ENCODE results near the gene TTLL7. TPM values are rescaled to one million over a fixed set of nuclear protein-coding genes. Genes with fewer than 3 reads are reported as not detected.

TTLL7 gene
- total and polyA plus RNA-seq, 9 donors = 14.0 to 35.0 (median 22.1) TPM

DNA sequence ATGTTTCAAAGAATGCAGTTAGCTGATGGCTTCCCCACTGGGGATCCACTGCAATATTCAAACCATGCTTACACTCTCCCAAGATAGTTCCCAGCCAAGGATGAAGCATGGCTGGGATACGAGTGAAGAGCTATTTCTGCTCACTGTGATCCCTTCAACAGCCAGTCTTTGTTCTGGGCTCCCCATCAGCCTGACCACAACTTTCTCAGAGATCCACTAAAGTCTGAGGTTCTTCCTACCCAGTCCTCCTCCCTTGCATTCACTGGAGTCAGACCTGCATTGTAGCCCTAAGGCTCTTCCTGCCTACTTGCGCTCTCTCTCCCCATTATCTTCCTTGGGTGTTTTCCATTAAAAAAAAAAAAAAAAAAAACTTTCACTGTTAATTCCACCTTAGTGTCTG, 101.4 kb downstream of the TTLL7 start:
- H3K9me3 ChIP-seq (replicated peaks; ENCODE audit: control insufficient read depth, low read depth, low read length) = no peaks in the 10 kb centered on the region
- DNase-seq = no peak
- H3K4me3 ChIP-seq (ENCODE audit: low read length) = no peak overlapping the region
- no peaks in the 10 kb centered on the region for H3K27me3 ChIP-seq (ENCODE audit: control insufficient read depth, insufficient read depth, low read length)
- no peaks in the 10 kb centered on the region for H3K4me1 ChIP-seq (ENCODE audit: control insufficient read depth, insufficient read depth, low read length)
- no peak overlapping the region for H3K27ac ChIP-seq (ENCODE audit: low read length)
- 90% methylated on average over 1 of the region's 2 CpGs for WGBS (ENCODE audit: insufficient coverage)
- H3K36me3 ChIP-seq (ENCODE audit: control insufficient read depth, insufficient read depth, low read length) = no peaks in the 10 kb centered on the region

GRCh38 chr1:83896299-83896698, 102.6 kb downstream of the TTLL7 start:
- no peaks in the 10 kb centered on the region for H3K36me3 ChIP-seq (ENCODE audit: control insufficient read depth, insufficient read depth, low read length)
- no peak overlapping the region for H3K27ac ChIP-seq (ENCODE audit: low read length)
- H3K9me3 ChIP-seq (replicated peaks; ENCODE audit: control insufficient read depth, low read depth, low read length) = no peaks in the 10 kb centered on the region
- H3K27me3 ChIP-seq (ENCODE audit: control insufficient read depth, insufficient read depth, low read length) = no peaks in the 10 kb centered on the region
- no peak for DNase-seq
- 100% methylated on average over 1 of the region's 6 CpGs for WGBS (ENCODE audit: insufficient coverage)
- no peak overlapping the region for H3K4me3 ChIP-seq (ENCODE audit: low read length)
- no peaks in the 10 kb centered on the region for H3K4me1 ChIP-seq (ENCODE audit: control insufficient read depth, insufficient read depth, low read length)

DNA sequence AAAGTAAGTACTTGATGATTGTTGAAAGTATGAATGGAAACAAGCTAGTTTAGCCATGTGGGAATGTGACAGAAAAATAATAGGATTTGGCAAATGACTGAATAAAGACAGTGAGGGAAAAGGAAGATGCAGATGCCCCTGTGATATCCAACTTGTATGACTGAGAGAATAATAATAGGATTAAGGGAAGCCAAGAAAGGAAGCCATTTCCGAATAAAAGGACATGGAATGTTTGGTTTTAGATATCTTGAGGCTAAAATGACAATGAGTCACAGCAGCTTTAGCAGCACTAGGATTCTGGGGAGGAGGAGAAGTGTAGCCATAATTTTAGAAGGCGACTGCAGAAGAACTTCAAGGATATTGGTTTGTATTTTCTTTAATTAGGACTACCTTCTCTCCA, 109.2 kb downstream of the TTLL7 start:
- no peaks in the 10 kb centered on the region for H3K4me1 ChIP-seq (ENCODE audit: control insufficient read depth, insufficient read depth, low read length)
- peaks cover 5% of the 10 kb centered on the region for H3K36me3 ChIP-seq (ENCODE audit: control insufficient read depth, insufficient read depth, low read length)
- no peak overlapping the region for H3K4me3 ChIP-seq (ENCODE audit: low read length)
- no peak overlapping the region for H3K27ac ChIP-seq (ENCODE audit: low read length)
- no peaks in the 10 kb centered on the region for H3K27me3 ChIP-seq (ENCODE audit: control insufficient read depth, insufficient read depth, low read length)
- 88% methylated on average over 1 of the region's 2 CpGs for WGBS (ENCODE audit: insufficient coverage)
- H3K9me3 ChIP-seq (replicated peaks; ENCODE audit: control insufficient read depth, low read depth, low read length) = no peaks in the 10 kb centered on the region
- no peak for DNase-seq

GRCh38 chr1:83887483-83887882, 111.4 kb downstream of the TTLL7 start:
- DNase-seq = no peak
- H3K27me3 ChIP-seq (ENCODE audit: control insufficient read depth, insufficient read depth, low read length) = no peaks in the 10 kb centered on the region
- no peak overlapping the region for H3K27ac ChIP-seq (ENCODE audit: low read length)
- H3K4me1 ChIP-seq (ENCODE audit: control insufficient read depth, insufficient read depth, low read length) = no peaks in the 10 kb centered on the region
- no peak overlapping the region for H3K4me3 ChIP-seq (ENCODE audit: low read length)
- peaks cover 5% of the 10 kb centered on the region for H3K36me3 ChIP-seq (ENCODE audit: control insufficient read depth, insufficient read depth, low read length)
- no peaks in the 10 kb centered on the region for H3K9me3 ChIP-seq (replicated peaks; ENCODE audit: control insufficient read depth, low read depth, low read length)
- no CpG with 5 or more reads among the region's 3 CpGs for WGBS (ENCODE audit: insufficient coverage)

GRCh38 chr1:83883979-83884378, 115.0 kb downstream of the TTLL7 start:
- H3K27me3 ChIP-seq (ENCODE audit: control insufficient read depth, insufficient read depth, low read length) = no peaks in the 10 kb centered on the region
- no peak for DNase-seq
- H3K36me3 ChIP-seq (ENCODE audit: control insufficient read depth, insufficient read depth, low read length) = peaks cover 5% of the 10 kb centered on the region
- H3K4me3 ChIP-seq (ENCODE audit: low read length) = no peak overlapping the region
- no peaks in the 10 kb centered on the region for H3K4me1 ChIP-seq (ENCODE audit: control insufficient read depth, insufficient read depth, low read length)
- H3K27ac ChIP-seq (ENCODE audit: low read length) = no peak overlapping the region
- no peaks in the 10 kb centered on the region for H3K9me3 ChIP-seq (replicated peaks; ENCODE audit: control insufficient read depth, low read depth, low read length)

GRCh38 chr1:83882906-83883305, 116.0 kb downstream of the TTLL7 start:
- Histone ChIP-seq H3K9me3 (replicated peaks; ENCODE audit: control insufficient read depth, low read depth, low read length) (no peaks in the 10 kb centered on the region), H3K27me3 (ENCODE audit: control insufficient read depth, insufficient read depth, low read length) (no peaks in the 10 kb centered on the region), H3K36me3 (ENCODE audit: control insufficient read depth, insufficient read depth, low read length) (peaks cover 4% of the 10 kb centered on the region), H3K4me1 (ENCODE audit: control insufficient read depth, insufficient read depth, low read length) (no peaks in the 10 kb centered on the region), H3K4me3 (ENCODE audit: low read length) (no peak overlapping the region), H3K27ac (ENCODE audit: low read length) (no peak overlapping the region)
- DNase-seq = peak; percentile 48
- WGBS (ENCODE audit: insufficient coverage) = no CpG with 5 or more reads among the region's 2 CpGs

DNA sequence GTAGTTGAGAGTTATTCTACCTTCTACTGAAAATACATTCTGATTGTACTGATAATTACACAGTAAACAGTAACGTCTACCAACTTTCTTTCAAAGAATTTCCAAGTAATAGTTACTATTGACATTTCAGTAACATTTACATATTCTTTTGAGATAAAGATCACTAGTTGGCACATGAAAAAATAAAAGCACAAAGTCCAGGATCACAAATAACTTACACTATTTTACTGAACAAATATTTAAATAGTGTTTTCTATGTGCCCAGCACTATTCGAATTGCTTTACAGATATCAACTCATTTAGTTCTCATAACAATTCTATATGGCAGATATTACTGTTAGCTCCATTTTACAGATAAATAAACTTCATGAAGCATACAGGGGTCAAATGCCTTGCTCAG, 126.4 kb downstream of the TTLL7 start:
- WGBS (ENCODE audit: insufficient coverage) = no CpG with 5 or more reads among the region's 2 CpGs
- no peak for DNase-seq
- H3K4me3 ChIP-seq (ENCODE audit: low read length) = no peak overlapping the region
- H3K27me3 ChIP-seq (ENCODE audit: control insufficient read depth, insufficient read depth, low read length) = no peaks in the 10 kb centered on the region
- no peaks in the 10 kb centered on the region for H3K9me3 ChIP-seq (replicated peaks; ENCODE audit: control insufficient read depth, low read depth, low read length)
- no peaks in the 10 kb centered on the region for H3K4me1 ChIP-seq (ENCODE audit: control insufficient read depth, insufficient read depth, low read length)
- H3K36me3 ChIP-seq (ENCODE audit: control insufficient read depth, insufficient read depth, low read length) = no peaks in the 10 kb centered on the region
- no peak overlapping the region for H3K27ac ChIP-seq (ENCODE audit: low read length)

DNA sequence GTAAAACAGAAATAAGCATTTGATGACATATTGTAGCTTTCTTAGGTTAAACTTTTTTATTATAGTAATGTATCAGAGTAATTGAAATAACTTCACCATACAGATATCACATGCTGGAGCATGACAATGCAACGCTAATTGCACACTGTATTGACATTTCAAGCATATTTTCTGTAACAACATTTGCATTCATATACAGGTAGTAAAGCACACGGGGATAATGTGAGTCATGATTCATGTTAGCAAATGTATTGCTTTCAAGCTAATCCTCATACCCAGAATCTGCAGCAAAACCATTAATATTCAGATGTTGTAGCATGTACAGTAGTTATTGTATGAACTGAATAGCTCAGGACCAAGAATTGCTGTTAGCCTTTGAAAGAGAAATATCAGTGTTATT, 133.9 kb downstream of the TTLL7 start:
- Histone ChIP-seq H3K9me3 (replicated peaks; ENCODE audit: control insufficient read depth, low read depth, low read length) (no peaks in the 10 kb centered on the region), H3K4me3 (ENCODE audit: low read length) (no peak overlapping the region), H3K27me3 (ENCODE audit: control insufficient read depth, insufficient read depth, low read length) (peaks cover 6% of the 10 kb centered on the region), H3K27ac (ENCODE audit: low read length) (no peak overlapping the region), H3K36me3 (ENCODE audit: control insufficient read depth, insufficient read depth, low read length) (no peaks in the 10 kb centered on the region), H3K4me1 (ENCODE audit: control insufficient read depth, insufficient read depth, low read length) (no peaks in the 10 kb centered on the region)
- WGBS (ENCODE audit: insufficient coverage) = no CpG with 5 or more reads among the region's 2 CpGs
- DNase-seq = no peak

DNA sequence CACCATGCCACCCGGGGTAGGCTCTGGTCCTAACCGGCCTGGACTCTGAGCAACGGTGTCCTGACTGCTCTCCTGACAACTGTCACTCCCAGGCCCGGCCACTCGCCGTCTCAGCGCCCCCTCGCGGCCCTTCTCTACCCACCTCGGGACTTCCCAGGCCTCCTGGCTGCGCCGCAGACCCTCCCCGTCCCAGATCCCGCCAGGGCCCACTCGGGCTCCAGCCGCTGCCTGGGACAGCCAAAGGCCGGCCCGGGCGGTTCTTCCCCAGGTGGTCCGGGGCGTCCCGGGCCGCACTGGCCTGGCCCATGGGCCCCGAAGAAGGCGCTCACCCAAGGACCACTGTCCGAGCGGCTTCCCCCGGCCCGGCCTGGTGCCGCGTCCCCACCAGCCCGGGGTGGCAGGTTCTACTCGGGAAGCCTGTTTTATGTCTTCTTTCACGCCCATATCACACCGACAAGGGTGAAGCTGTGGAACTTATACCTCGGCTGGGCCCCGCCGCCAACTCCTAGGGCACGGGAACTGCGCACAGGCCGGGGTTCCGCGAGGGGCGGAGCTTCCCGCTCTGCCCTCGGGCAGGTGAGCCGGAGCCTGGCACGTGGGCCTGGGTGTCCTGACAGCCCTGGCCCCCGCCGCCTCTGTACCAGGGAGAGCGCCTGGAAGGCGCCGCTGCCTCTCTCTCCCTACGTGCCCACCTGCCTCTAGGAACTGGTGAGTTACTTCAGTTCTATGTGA, 138.3 kb downstream of the TTLL7 start:
- H3K27me3 ChIP-seq (ENCODE audit: control insufficient read depth, insufficient read depth, low read length) = peaks cover 6% of the 10 kb centered on the region
- no peaks in the 10 kb centered on the region for H3K36me3 ChIP-seq (ENCODE audit: control insufficient read depth, insufficient read depth, low read length)
- H3K27ac ChIP-seq (ENCODE audit: low read length) = no peak overlapping the region
- no peaks in the 10 kb centered on the region for H3K9me3 ChIP-seq (replicated peaks; ENCODE audit: control insufficient read depth, low read depth, low read length)
- H3K4me1 ChIP-seq (ENCODE audit: control insufficient read depth, insufficient read depth, low read length) = no peaks in the 10 kb centered on the region
- 18% methylated on average over 48 of the region's 54 CpGs for WGBS (ENCODE audit: insufficient coverage)
- peak; percentile 50 for DNase-seq
- H3K4me3 ChIP-seq (ENCODE audit: low read length) = peak overlapping the region; percentile 31

DNA sequence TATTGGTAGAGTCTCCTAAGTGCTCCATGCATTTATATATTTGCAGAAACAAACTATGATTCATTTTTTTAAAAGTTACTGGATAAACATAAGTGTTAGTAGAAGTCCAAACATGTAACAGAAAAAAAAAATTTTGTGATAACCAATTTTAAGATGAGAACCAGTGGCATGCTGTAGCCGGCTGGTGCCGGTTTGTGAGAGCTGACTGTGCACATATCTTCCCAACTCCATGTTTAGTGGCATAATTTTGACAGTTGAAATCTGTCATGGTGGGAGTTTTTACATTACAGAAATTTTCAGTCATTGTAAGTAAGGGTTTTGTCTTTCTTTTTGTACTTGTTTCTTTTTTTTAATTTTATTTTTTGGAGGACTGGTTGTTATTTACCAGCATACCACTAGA, 141.2 kb downstream of the TTLL7 start:
- DNase-seq = no peak
- Histone ChIP-seq H3K27ac (ENCODE audit: low read length) (no peak overlapping the region), H3K27me3 (ENCODE audit: control insufficient read depth, insufficient read depth, low read length) (peaks cover 6% of the 10 kb centered on the region), H3K4me3 (ENCODE audit: low read length) (no peak overlapping the region), H3K9me3 (replicated peaks; ENCODE audit: control insufficient read depth, low read depth, low read length) (no peaks in the 10 kb centered on the region), H3K4me1 (ENCODE audit: control insufficient read depth, insufficient read depth, low read length) (no peaks in the 10 kb centered on the region), H3K36me3 (ENCODE audit: control insufficient read depth, insufficient read depth, low read length) (no peaks in the 10 kb centered on the region)
- no CpG with 5 or more reads among the region's 2 CpGs for WGBS (ENCODE audit: insufficient coverage)

GRCh38 chr1:83857103-83857502, 141.8 kb downstream of the TTLL7 start:
- H3K4me3 ChIP-seq (ENCODE audit: low read length) = no peak overlapping the region
- no peaks in the 10 kb centered on the region for H3K9me3 ChIP-seq (replicated peaks; ENCODE audit: control insufficient read depth, low read depth, low read length)
- H3K27ac ChIP-seq (ENCODE audit: low read length) = no peak overlapping the region
- no CpG with 5 or more reads among the region's 1 CpG for WGBS (ENCODE audit: insufficient coverage)
- DNase-seq = peak; percentile 71
- no peaks in the 10 kb centered on the region for H3K4me1 ChIP-seq (ENCODE audit: control insufficient read depth, insufficient read depth, low read length)
- no peaks in the 10 kb centered on the region for H3K36me3 ChIP-seq (ENCODE audit: control insufficient read depth, insufficient read depth, low read length)
- peaks cover 6% of the 10 kb centered on the region for H3K27me3 ChIP-seq (ENCODE audit: control insufficient read depth, insufficient read depth, low read length)
